ENCODE measurements around the gene TTLL7. TPM values are rescaled to one million over a fixed set of nuclear protein-coding genes. Genes with fewer than 3 reads are reported as not detected.

TTLL7 gene
- total RNA-seq, 4 donors from 2014 or later, result 1.2 to 16.5 (median 4.1) TPM

GRCh38 chr1:84000196-84000885, 1.4 kb upstream of the TTLL7 start:
- Histone ChIP-seq H3K4me3 (no peak overlapping the region), H3K9me3 (no peaks in the 10 kb centered on the region), H3K36me3 (no peaks in the 10 kb centered on the region), H3K27me3 (no peaks in the 10 kb centered on the region), H3K4me1 (peaks cover 0 to 13% (median 2%) of the 10 kb centered on the region in 4 donors), H3K27ac (no peak overlapping the region)
- TF ChIP-seq CTCF (IDR thresholded peaks at IDR 0.05) (no peak), POLR2A (IDR thresholded peaks at IDR 0.05) (no peak)
- no peak for DNase-seq

GRCh38 chr1:83999316-83999819, 436 bp upstream of the TTLL7 start:
- peak in 2 of 3 donors; percentile 38 to 82 for DNase-seq
- Histone ChIP-seq H3K27ac (peak overlapping the region; percentile 47 to 73 (median 62)), H3K27me3 (no peaks in the 10 kb centered on the region), H3K4me1 (peaks cover 0 to 13% (median 2%) of the 10 kb centered on the region in 4 donors), H3K4me3 (peak overlapping the region; percentile 61 to 78 (median 66)), H3K36me3 (no peaks in the 10 kb centered on the region), H3K9me3 (no peaks in the 10 kb centered on the region)
- TF ChIP-seq CTCF (IDR thresholded peaks at IDR 0.05) (no peak), POLR2A (IDR thresholded peaks at IDR 0.05) (no peak)

GRCh38 chr1:83998205-83998497, 781 bp downstream of the TTLL7 start:
- Histone ChIP-seq H3K4me1 (peaks cover 0 to 13% (median 2%) of the 10 kb centered on the region in 4 donors), H3K36me3 (no peaks in the 10 kb centered on the region), H3K27ac (peak overlapping the region in 3 of 4 donors; percentile 57 to 73 (median 66)), H3K27me3 (no peaks in the 10 kb centered on the region), H3K4me3 (peak overlapping the region in 3 of 4 donors; percentile 61 to 78 (median 66)), H3K9me3 (no peaks in the 10 kb centered on the region)
- no peak for DNase-seq
- TF ChIP-seq CTCF (IDR thresholded peaks at IDR 0.05) (no peak), POLR2A (IDR thresholded peaks at IDR 0.05) (no peak)

GRCh38 chr1:83997631-83998030, 1.3 kb downstream of the TTLL7 start:
- no peak overlapping the region for H3K27ac ChIP-seq
- H3K9me3 ChIP-seq, result no peaks in the 10 kb centered on the region
- TF ChIP-seq POLR2A (IDR thresholded peaks at IDR 0.05), result no peak
- TF ChIP-seq CTCF (IDR thresholded peaks at IDR 0.05), result no peak
- H3K4me3 ChIP-seq, result peak overlapping the region in 1 of 4 donors; percentile 78
- peaks cover 0 to 13% (median 2%) of the 10 kb centered on the region in 4 donors for H3K4me1 ChIP-seq
- no peak for DNase-seq
- no peaks in the 10 kb centered on the region for H3K36me3 ChIP-seq
- no peaks in the 10 kb centered on the region for H3K27me3 ChIP-seq

- Histone ChIP-seq H3K9me3 (no peaks in the 10 kb centered on the region), H3K4me3 (no peak overlapping the region), H3K4me1 (peaks cover 0 to 13% (median 2%) of the 10 kb centered on the region in 4 donors), H3K27me3 (no peaks in the 10 kb centered on the region), H3K27ac (no peak overlapping the region), H3K36me3 (no peaks in the 10 kb centered on the region)
- DNase-seq, result no peak
- TF ChIP-seq CTCF (IDR thresholded peaks at IDR 0.05) (no peak), POLR2A (IDR thresholded peaks at IDR 0.05) (no peak)
Measured at GRCh38 chr1:83996621-83997020, 2.3 kb downstream of the TTLL7 start.

Measured in Peyer's patch (tissue), 4 donors.